Middle frontal gyrus (tissue), 1 donor: Measurements from ENCODE around the gene CDK4.

Source experiments
- DNase-seq: peaks from one replicate; pipeline ENCODE4 v3.0.0-alpha.2; 2015; ENCODE audit warnings: low spot score; ENCODE audit errors: extremely low spot score

The CDK4 gene

GRCh38 chr12:57771873-57772428 is 19.8 kb upstream of the CDK4 start, which contains the start of gene METTL1:
Gene METTL1, minus strand, starts transcription at chr12:57772105. Its CDS starts 22 bp downstream, at chr12:57772083.
- peak; percentile 92 for DNase-seq

DNA sequence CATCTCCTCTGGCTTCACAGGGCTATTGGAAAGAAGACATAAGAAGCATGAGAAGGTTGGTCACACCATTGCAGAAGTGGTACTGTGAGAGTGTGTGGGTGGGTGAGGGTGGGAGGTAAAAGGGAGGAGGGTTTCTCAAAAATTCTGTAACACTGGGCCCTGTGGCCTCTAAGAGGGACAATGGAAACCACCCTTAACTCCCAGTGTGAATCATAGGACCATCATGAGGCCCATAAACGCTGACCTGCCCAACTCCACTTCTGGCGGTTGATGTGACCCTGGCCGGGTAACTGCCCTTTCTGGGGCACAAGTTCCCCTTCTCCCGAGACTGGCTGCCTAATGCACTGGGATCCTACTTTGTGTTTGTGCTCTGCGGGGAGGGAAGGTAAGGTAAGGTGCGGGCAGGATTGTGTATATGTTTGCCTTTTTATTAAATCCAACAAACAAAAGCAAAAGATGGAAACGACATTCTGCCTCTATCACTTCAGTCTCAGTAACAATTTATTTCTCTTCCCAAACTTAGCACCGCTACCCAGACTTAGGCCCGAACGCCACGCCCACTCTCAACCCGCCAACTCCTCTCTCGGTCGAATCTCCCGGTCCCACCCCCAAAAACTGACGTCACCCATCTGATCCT is 19.2 kb upstream of the CDK4 start:
- peak; percentile 73 for DNase-seq

DNA sequence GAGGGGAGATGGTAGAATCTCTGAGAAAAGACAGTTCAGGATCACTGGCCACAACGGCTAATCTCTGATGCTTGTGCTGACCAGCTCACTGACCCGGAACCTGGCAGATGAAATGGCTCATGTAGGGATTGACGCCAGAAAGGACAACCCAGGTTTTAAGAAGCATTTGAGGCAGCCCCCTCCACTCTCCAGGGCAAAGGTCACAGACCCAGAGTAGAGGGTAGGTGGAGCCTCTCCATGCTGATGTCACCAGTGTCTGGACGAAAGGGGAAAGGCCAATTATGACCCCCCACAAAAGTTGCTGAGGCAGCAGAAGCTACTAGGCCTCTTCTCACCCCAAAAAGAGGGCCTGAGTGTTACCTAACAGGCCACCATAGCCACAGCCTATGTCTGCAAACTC is 18.6 kb upstream of the CDK4 start:
- no peak for DNase-seq

DNA sequence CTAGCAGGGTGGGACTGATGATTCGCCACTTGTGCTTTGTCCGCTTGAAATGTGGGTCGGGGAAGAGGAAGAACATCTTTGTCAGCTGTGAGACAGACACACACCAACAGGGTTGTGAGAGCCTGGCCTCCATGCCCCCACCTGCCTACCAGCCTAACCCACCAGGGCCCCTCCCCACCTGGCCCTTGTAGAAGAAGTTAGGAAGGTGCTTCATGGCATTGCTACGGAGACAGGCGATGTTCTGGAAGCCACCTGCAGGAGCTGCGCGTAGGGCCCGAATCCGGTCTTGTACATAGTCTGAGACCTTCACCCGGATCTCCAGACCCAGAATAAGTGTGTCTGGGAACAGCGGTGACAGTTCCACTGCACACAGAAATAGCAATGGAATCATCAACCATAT is 17.5 kb upstream of the CDK4 start:
- no peak for DNase-seq

- DNase-seq, result no peak
These were observed 15.8 kb upstream of the CDK4 start for GRCh38 chr12:57767876-57768275.

DNA sequence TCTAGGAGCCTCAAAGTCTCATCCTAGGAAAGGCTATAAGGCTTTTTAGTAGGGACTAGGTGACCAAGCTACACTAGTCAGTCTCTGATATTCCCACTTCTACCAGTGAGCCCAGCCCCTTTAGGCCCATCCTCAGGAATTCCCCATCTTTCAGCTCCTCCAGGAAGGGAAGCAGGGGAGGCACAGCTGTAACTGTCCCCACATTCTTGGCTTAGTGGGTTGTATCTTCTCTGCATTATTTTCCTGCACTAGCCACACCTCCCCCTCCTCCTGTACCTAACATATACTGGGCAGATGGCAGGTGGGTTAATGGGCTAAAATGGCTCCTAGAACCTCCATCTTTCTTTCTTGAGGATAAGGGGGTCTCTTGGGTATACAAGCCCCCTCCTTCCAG is 15.2 kb upstream of the CDK4 start:
- no peak for DNase-seq

- DNase-seq, result no peak
These were observed 14.6 kb upstream of the CDK4 start, which contains the start of gene CYP27B1 for GRCh38 chr12:57766464-57767304. Gene CYP27B1, minus strand, starts transcription at chr12:57767078. Its CDS starts 37 bp downstream, at chr12:57767041.

GRCh38 chr12:57765698-57766463 is 13.8 kb upstream of the CDK4 start:
- no peak for DNase-seq

GRCh38 chr12:57765003-57765697 is 13.0 kb upstream of the CDK4 start:
- no peak for DNase-seq

GRCh38 chr12:57764662-57765002 is 12.5 kb upstream of the CDK4 start:
- no peak for DNase-seq

- DNase-seq, result no peak
These were observed 12.0 kb upstream of the CDK4 start for GRCh38 chr12:57763881-57764661.

- no peak for DNase-seq
These were observed 10.4 kb upstream of the CDK4 start for GRCh38 chr12:57762463-57762862.

- DNase-seq, result no peak
These were observed 9.4 kb upstream of the CDK4 start for GRCh38 chr12:57761391-57761998.

GRCh38 chr12:57760347-57760982 is 8.4 kb upstream of the CDK4 start:
- no peak for DNase-seq

DNA sequence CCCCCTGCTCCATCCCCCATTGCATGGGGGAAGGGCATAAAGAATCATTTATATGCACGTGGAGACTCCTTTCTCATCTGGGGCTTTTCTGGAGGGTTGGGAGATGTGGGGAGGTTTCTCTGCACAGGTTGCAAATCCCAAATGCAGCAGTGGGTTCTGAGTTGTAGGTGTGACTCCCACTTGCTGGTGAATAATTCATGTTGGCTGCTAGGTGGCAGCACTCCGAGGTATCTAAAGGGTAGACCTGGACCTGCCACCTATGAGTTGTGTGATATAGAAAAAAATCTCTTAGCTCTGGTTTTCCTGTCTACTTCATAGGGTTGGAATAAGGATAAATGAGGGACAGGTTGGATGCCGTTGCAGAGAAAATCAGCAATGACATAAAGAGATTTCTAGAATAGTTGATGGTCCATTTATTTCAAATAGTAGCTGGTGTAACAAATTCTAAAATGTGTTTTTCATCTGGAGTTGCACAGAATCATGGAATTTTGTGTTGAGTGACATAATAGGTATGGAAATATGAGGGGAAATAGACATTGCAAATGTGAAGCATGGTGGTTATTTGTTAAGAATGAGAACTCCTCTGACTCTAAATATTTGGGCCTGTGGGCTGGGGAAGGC is 7.4 kb upstream of the CDK4 start:
- no peak for DNase-seq

DNA sequence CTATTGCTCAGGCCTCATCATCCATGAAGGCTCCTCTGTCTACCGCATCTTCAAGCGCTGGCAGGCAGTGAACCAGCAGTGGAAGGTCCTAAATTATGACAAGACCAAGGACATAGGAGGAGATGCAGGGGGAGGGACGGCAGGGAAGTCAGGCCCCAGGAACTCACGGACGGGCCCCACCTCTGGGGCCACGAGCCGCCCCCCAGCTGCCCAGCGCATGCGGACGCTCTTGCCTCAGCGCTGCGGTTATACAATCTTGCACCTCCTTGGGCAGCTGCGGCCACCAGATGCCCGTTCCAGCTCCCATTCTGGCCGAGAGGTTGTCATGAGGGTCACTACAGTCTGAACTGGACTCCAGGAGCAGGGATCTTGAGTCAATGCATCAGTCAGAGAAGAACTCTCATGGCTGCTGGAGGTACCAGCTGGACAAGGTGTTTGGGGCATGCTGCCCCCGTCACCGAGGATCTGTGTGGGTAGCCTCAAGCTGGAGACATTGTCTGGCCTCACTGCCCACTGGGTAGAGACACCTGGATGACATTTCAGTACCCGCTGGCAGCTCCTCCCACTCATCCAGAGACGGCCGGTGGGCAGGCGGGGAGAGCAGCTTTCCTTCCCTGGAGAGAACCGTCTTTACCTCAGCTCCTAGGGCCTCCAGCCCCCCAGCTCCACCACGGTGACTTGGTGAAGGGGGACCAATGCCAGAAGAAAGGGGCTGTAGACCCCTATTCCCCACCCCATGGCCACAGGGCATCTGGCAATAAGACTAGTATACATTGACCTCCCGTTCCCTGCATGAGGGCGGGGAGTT is 6.6 kb upstream of the CDK4 start:
- no peak for DNase-seq

DNA sequence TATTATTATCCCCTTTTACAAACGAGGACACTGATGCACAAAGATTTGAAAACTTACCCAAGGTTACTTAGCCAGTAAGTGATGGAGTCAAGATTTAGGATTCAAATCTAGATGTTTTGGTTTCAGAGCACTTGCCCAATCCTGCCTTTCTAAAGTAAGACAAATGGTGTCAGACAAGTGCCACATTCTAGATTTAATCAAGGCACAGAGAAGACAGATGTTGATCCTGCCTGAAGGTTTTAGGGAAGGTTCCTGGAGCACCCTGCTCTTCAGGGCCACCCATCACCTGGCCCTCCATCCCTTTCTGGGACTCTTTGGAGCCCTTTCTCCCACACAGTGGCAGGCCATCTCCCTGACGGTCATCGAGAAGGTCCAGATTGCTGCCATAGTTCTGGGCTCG is 5.7 kb upstream of the CDK4 start:
- no peak for DNase-seq
